Measurements from ENCODE around the gene CRYGB. TPM values are rescaled to one million over a fixed set of nuclear protein-coding genes. Genes with fewer than 3 reads are reported as not detected.
"Not testable (repeated sequence)": the region's sequence is repeated elsewhere in the genome, so short reads cannot be mapped to it uniquely, and the experiment has no call there.

Gene CRYGB
- total RNA-seq, 4 donors from 2014 or later, result not detected

GRCh38 chr2:208142925-208143799 lies 2.8 kb downstream of the CRYGB start:
- TF ChIP-seq EP300 (IDR thresholded peaks at IDR 0.05) (no peak), CTCF (IDR thresholded peaks at IDR 0.05) (no peak), POLR2A (IDR thresholded peaks at IDR 0.05) (no peak), POLR2AphosphoS5 (IDR thresholded peaks at IDR 0.05) (no peak)
- H3K36me3 ChIP-seq, result no peaks in the 10 kb centered on the region
- H3K4me1 ChIP-seq, result peaks cover 2% of the 10 kb centered on the region
- no peak overlapping the region for H3K4me3 ChIP-seq
- H3K27me3 ChIP-seq, result no peaks in the 10 kb centered on the region
- DNase-seq (ENCODE audit: low spot score in 2 of 2), result no peak
- no peaks in the 10 kb centered on the region for H3K9me3 ChIP-seq
- WGBS, result 73% methylated on average over 14 of the region's 14 CpGs
- H3K27ac ChIP-seq, result no peak overlapping the region

DNA sequence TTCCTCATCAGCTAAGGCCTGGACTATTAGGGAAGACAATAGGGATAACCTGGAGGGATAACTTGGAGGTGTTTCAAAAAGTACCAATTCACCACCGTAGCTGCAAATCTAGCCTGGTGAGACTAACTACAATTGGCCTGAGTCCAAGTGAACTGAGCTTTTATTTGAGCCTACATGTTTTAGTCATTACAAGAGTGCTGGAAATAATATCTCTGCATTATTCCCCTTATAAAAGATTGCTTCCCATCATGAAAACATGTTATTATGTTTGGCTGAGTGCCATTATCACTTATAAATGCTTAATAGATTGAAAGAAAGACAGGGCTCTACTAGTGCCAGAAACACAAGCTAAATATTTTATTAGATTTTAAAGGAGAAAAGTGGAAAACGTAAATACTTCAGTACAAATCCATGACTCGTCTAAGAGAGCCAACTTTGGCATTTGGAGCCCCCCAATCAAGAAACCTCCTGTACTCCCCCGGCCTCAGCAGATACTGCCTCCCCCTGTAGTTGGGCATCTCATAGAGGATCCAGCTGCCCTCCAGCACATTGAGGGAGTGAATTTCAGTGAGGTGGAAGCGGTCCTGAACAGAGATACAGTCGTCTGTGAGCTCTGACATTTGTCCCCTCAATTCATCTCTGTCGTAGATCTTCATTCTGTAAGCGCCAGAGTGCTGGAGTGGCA lies 3.6 kb downstream of the CRYGB start:
- Histone ChIP-seq H3K4me3 (no peak overlapping the region), H3K36me3 (no peaks in the 10 kb centered on the region), H3K4me1 (peaks cover 2% of the 10 kb centered on the region), H3K9me3 (no peaks in the 10 kb centered on the region), H3K27ac (no peak overlapping the region), H3K27me3 (no peaks in the 10 kb centered on the region)
- no peak for DNase-seq (ENCODE audit: low spot score in 2 of 2)
- WGBS, result 32% methylated on average over 8 of the region's 8 CpGs
- TF ChIP-seq EP300 (IDR thresholded peaks at IDR 0.05) (no peak), POLR2AphosphoS5 (IDR thresholded peaks at IDR 0.05) (no peak)

DNA sequence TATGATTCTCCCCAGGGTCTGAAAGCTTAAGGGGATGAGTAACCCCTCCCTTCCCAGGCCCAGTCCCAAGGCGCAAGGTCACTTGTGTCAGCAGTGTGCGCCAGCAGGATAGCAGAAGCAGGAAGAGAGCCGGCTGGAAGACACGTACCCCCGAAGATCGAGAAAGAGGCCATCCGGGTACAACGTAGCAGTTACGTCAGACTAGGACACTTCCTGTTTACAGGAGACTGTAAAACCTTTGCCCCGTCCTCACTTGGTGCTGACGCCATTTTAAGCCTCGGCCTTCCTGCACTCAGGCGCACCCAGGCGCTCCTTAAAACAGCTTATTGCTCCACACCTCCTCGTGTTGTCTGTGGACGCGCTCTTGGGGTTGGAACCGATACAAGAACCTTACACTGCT lies 6.5 kb downstream of the CRYGB start:
- Histone ChIP-seq H3K4me1 (peaks cover 2% of the 10 kb centered on the region), H3K27me3 (no peaks in the 10 kb centered on the region), H3K36me3 (no peaks in the 10 kb centered on the region), H3K4me3 (no peak overlapping the region), H3K9me3 (no peaks in the 10 kb centered on the region), H3K27ac (no peak overlapping the region)
- no peak for DNase-seq (ENCODE audit: low spot score in 2 of 2)
- TF ChIP-seq POLR2AphosphoS5 (IDR thresholded peaks at IDR 0.05) (no peak), EP300 (IDR thresholded peaks at IDR 0.05) (no peak), CTCF (IDR thresholded peaks at IDR 0.05) (no peak), POLR2A (IDR thresholded peaks at IDR 0.05) (no peak)
- WGBS, result 86% methylated on average over 18 of the region's 18 CpGs

DNA sequence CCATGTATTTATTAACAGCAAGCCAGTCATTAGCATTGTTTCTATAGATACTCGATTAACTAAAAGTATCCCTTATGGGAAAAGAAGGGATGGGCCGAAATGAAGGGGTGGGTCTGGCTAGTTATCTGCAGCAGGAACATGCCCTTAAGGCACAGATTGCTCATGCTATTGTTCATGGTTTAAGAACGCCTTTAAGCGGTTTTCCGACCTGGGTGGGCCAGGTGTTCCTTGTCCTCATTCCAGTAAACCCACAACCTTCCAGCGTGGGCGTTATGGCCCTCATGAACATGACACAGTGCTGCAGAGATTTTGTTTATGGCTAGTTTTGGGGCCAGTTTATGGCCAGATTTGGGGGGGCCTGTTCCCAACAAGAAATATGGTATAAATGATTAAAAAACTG lies 7.6 kb downstream of the CRYGB start:
- not testable (repeated sequence) for H3K4me3 ChIP-seq; H3K9me3 ChIP-seq; H3K27ac ChIP-seq; H3K36me3 ChIP-seq; H3K27me3 ChIP-seq; H3K4me1 ChIP-seq; DNase-seq (ENCODE audit: low spot score in 2 of 2)
- WGBS, result 89% methylated on average over 6 of the region's 7 CpGs

DNA sequence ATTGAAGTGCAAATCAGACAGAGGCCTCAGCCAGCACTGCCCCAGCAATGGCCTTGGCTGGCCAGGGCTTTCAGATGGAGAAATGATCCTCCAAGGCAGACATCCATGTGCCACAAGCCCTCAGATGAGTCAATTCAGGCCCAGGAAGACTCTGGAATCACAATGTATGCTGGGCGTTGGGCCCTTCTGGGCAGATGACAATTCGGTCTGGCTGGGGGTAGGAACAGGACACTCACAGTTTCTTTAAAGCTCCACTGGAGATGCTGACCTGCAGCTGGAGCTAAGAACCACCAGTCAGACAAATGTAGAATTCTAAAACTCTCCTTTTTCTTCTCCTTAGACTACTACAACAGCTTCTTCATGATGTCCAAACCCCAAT lies 9.3 kb downstream of the CRYGB start:
- Histone ChIP-seq H3K27me3 (no peaks in the 10 kb centered on the region), H3K4me3 (no peak overlapping the region), H3K9me3 (no peaks in the 10 kb centered on the region), H3K36me3 (no peaks in the 10 kb centered on the region), H3K4me1 (no peaks in the 10 kb centered on the region), H3K27ac (no peak overlapping the region)
- no peak for TF ChIP-seq EP300 (IDR thresholded peaks at IDR 0.05)
- TF ChIP-seq CTCF (IDR thresholded peaks at IDR 0.05), result no peak
- no peak for TF ChIP-seq POLR2AphosphoS5 (IDR thresholded peaks at IDR 0.05)
- 93% methylated on average over 2 of the region's 2 CpGs for WGBS
- DNase-seq (ENCODE audit: low spot score in 2 of 2), result no peak
